Glutamatergic neuron (in vitro differentiated cells): ENCODE data around the gene CC2D1A. TPM values are rescaled to one million over a fixed set of nuclear protein-coding genes. Genes with fewer than 3 reads are reported as not detected.

Source experiments
- DNase-seq: peaks from one replicate; pipeline ENCODE4 v3.0.0; 2022
- H3K27ac Mint-ChIP-seq: one replicate; pipeline ENCODE4 v1.8.0; 2020; ENCODE audit warnings: mild to moderate bottlenecking, mixed read lengths, inconsistent platforms; ENCODE audit not compliant: unreplicated experiment
- H3K27me3 Mint-ChIP-seq: one replicate; pipeline ENCODE4 v1.8.0; 2020; ENCODE audit warnings: mild to moderate bottlenecking, moderate library complexity, mixed read lengths, inconsistent platforms; ENCODE audit not compliant: unreplicated experiment
- H3K36me3 Mint-ChIP-seq: one replicate; pipeline ENCODE4 v1.8.0; 2020; ENCODE audit warnings: mild to moderate bottlenecking, mixed read lengths, inconsistent platforms; ENCODE audit not compliant: unreplicated experiment
- H3K4me1 Mint-ChIP-seq: one replicate; pipeline ENCODE4 v1.8.0; 2020; ENCODE audit warnings: mild to moderate bottlenecking, low read depth, mixed read lengths, inconsistent platforms; ENCODE audit not compliant: unreplicated experiment
- H3K4me3 Mint-ChIP-seq: one replicate; pipeline ENCODE4 v1.8.0; 2020; ENCODE audit warnings: mild to moderate bottlenecking, mixed read lengths, inconsistent platforms; ENCODE audit not compliant: unreplicated experiment
- H3K9me3 Mint-ChIP-seq: one replicate; pipeline ENCODE4 v1.8.0; 2020; ENCODE audit warnings: mild to moderate bottlenecking, moderate library complexity, mixed read lengths, inconsistent platforms; ENCODE audit not compliant: unreplicated experiment
- CTCF ChIP-seq: fragments of 200-600 bp; sonication (generic); IDR thresholded peaks from one replicate; pipeline ENCODE4 v1.5.0; 2021; ENCODE audit not compliant: partially characterized antibody, unreplicated experiment
- total RNA-seq: library from RNA; stranded (reverse); fragmentation: NEBNext Ultra II Directional; extraction: Animal tissue kit (Norgen Biotek cat#: 25700); gene quantifications from one replicate; pipeline ENCODE4 v1.2.1, GENCODE V29; 2021; ENCODE audit not compliant: unreplicated experiment

Gene CC2D1A
- total RNA-seq, 1 donor from 2014 or later, result 56.3 TPM

GRCh38 chr19:13888281-13888680 is 17.7 kb upstream of the CC2D1A start:
- H3K9me3 Mint-ChIP-seq, result no peaks in the 10 kb centered on the region
- TF ChIP-seq CTCF, result no peak
- H3K4me1 Mint-ChIP-seq, result no peaks in the 10 kb centered on the region
- H3K36me3 Mint-ChIP-seq, result no peaks in the 10 kb centered on the region
- H3K4me3 Mint-ChIP-seq, result no peak overlapping the region
- H3K27me3 Mint-ChIP-seq, result no peaks in the 10 kb centered on the region
- DNase-seq, result no peak
- no peak overlapping the region for H3K27ac Mint-ChIP-seq

- Mint-ChIP-seq H3K27ac (no peak overlapping the region), H3K4me3 (no peak overlapping the region), H3K36me3 (no peaks in the 10 kb centered on the region)
Measured at GRCh38 chr19:13890136-13890535, 15.9 kb upstream of the CC2D1A start.

GRCh38 chr19:13892870-13893269 is 13.1 kb upstream of the CC2D1A start:
- H3K4me1 Mint-ChIP-seq, result no peaks in the 10 kb centered on the region
- no peaks in the 10 kb centered on the region for H3K27me3 Mint-ChIP-seq
- no peaks in the 10 kb centered on the region for H3K36me3 Mint-ChIP-seq
- H3K9me3 Mint-ChIP-seq, result peaks cover 3% of the 10 kb centered on the region
- no peak for TF ChIP-seq CTCF
- no peak overlapping the region for H3K27ac Mint-ChIP-seq
- H3K4me3 Mint-ChIP-seq, result no peak overlapping the region
- DNase-seq, result no peak

More at GRCh38 chr19:13890136-13890535, 15.9 kb upstream of the CC2D1A start:
- TF ChIP-seq CTCF, result no peak
- H3K27me3 Mint-ChIP-seq, result no peaks in the 10 kb centered on the region
- no peaks in the 10 kb centered on the region for H3K4me1 Mint-ChIP-seq
- peaks cover 3% of the 10 kb centered on the region for H3K9me3 Mint-ChIP-seq
- no peak for DNase-seq

- TF ChIP-seq CTCF, result no peak
- Mint-ChIP-seq H3K27ac (no peak overlapping the region), H3K36me3 (no peaks in the 10 kb centered on the region), H3K9me3 (peaks cover 3% of the 10 kb centered on the region), H3K4me3 (no peak overlapping the region), H3K4me1 (no peaks in the 10 kb centered on the region), H3K27me3 (no peaks in the 10 kb centered on the region)
- DNase-seq, result no peak
Measured at GRCh38 chr19:13894552-13894951, 11.4 kb upstream of the CC2D1A start.

- Mint-ChIP-seq H3K27ac (no peak overlapping the region), H3K36me3 (no peaks in the 10 kb centered on the region), H3K9me3 (peaks cover 3% of the 10 kb centered on the region), H3K27me3 (no peaks in the 10 kb centered on the region), H3K4me1 (no peaks in the 10 kb centered on the region), H3K4me3 (no peak overlapping the region)
- no peak for DNase-seq
- TF ChIP-seq CTCF, result no peak
Measured at GRCh38 chr19:13896227-13896626, 9.8 kb upstream of the CC2D1A start.
